ENCODE results near the gene COL17A1. TPM values are rescaled to one million over a fixed set of nuclear protein-coding genes. Genes with fewer than 3 reads are reported as not detected.

COL17A1 gene
- total RNA-seq, 1 donor from 2014 or later = 10.1 TPM

DNA sequence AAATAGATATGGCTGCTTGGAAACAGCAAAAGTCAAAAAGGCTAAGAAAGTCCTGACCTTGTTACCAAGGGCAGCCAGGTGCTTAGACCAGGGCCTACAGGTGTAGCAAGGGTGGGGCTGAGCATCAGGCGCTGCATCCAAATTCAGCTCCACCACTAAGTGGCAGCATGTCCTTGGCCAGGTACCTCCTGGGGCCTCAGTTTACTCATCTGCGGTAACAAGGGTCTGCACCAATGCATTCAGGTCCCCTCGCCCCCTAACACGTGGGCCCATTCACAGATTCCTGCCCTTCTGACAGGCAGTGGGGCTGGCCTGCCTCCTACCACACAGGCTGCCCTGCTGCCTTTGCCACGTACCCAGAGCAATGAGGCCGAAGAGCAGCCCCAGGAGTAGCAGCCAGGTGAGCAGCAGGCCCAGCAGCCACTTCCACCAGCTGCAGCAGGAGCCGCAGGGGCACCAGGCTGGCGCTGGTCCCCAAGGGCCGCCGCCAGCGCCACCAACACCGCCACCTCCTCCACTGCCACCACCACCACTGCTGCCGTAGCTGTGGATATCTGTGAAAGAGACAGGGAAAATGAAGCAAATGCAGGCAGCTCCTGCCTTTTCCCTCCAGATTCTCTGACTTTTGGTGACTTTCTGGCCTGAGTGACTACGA lies 28.9 kb downstream of the COL17A1 start:
- H4K20me1 ChIP-seq (ENCODE audit: insufficient read depth, low read length) = no peaks in the 10 kb centered on the region
- peaks cover 3% of the 10 kb centered on the region for H3K27me3 Mint-ChIP-seq (ENCODE audit: low read depth, unreplicated experiment)
- H3K4me3 Mint-ChIP-seq (ENCODE audit: unreplicated experiment) = no peak overlapping the region
- no peak overlapping the region for H3K27ac Mint-ChIP-seq (ENCODE audit: unreplicated experiment)
- no peaks in the 10 kb centered on the region for H3K36me3 ChIP-seq (ENCODE audit: insufficient read depth, low read length)
- TF ChIP-seq, protein P1, sequence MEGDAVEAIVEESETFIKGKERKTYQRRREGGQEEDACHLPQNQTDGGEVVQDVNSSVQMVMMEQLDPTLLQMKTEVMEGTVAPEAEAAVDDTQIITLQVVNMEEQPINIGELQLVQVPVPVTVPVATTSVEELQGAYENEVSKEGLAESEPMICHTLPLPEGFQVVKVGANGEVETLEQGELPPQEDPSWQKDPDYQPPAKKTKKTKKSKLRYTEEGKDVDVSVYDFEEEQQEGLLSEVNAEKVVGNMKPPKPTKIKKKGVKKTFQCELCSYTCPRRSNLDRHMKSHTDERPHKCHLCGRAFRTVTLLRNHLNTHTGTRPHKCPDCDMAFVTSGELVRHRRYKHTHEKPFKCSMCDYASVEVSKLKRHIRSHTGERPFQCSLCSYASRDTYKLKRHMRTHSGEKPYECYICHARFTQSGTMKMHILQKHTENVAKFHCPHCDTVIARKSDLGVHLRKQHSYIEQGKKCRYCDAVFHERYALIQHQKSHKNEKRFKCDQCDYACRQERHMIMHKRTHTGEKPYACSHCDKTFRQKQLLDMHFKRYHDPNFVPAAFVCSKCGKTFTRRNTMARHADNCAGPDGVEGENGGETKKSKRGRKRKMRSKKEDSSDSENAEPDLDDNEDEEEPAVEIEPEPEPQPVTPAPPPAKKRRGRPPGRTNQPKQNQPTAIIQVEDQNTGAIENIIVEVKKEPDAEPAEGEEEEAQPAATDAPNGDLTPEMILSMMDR (IDR thresholded peaks at IDR 0.05; ENCODE audit: insufficient read depth, low read depth, low read length) = no peak
- TF ChIP-seq EZH2 (IDR thresholded peaks at IDR 0.05; ENCODE audit: insufficient read depth, low read length) = no peak
- no peaks in the 10 kb centered on the region for H3K9me3 ChIP-seq (ENCODE audit: insufficient read depth, low read depth, low read length)
- no peaks in the 10 kb centered on the region for H3K36me3 Mint-ChIP-seq (ENCODE audit: low read depth, unreplicated experiment)
- H3K9me3 Mint-ChIP-seq (ENCODE audit: unreplicated experiment) = no peaks in the 10 kb centered on the region
- H2AFZ ChIP-seq (ENCODE audit: low read depth, low read length) = no peak overlapping the region
- no peaks in the 10 kb centered on the region for H3K27me3 ChIP-seq (ENCODE audit: insufficient read depth, low read length)
- H3K79me2 ChIP-seq (ENCODE audit: insufficient read depth, low read length) = no peaks in the 10 kb centered on the region
- H3K4me1 ChIP-seq (ENCODE audit: insufficient read depth, low read length) = peaks cover 18% of the 10 kb centered on the region
- H3K4me1 Mint-ChIP-seq (ENCODE audit: low read depth, unreplicated experiment) = peaks cover 14% of the 10 kb centered on the region
- no peak overlapping the region for H3K4me3 ChIP-seq (ENCODE audit: insufficient read depth, low read depth, low read length)
- H3K27ac ChIP-seq (ENCODE audit: low read depth, low read length) = no peak overlapping the region
- no peak overlapping the region for H3K9ac ChIP-seq (ENCODE audit: low read length)
- H3K4me2 ChIP-seq (ENCODE audit: low read length) = no peak overlapping the region
- FAIRE-seq (no peak), DNase-seq (ENCODE audit: low read depth) (no peak)

DNA sequence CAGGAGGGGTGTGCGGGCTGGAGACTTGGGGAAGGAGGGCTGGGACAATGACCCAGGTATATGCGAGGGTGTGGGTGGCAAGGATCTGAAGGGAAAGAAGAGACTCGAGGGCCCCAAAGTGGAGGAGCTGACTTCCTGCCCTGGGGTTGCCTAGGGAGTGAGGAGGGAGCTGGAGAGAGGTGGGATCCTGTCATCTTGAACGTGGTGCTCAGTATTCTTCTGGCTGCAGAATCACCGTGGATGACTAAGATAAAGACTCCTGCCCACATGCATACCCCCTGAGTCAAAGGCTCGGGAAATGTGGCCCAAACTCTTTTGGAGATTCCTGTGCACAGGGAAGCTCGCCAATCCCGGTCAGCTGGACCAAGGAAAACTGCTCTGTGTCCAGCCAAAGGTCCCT lies 31.2 kb downstream of the COL17A1 start:
- peak overlapping the region; percentile 45 for H3K4me2 ChIP-seq (ENCODE audit: low read length)
- Mint-ChIP-seq H3K4me3 (ENCODE audit: unreplicated experiment) (no peak overlapping the region), H3K27ac (ENCODE audit: unreplicated experiment) (peak overlapping the region; percentile 91)

More for the DNA sequence above, 31.2 kb downstream of the COL17A1 start:
- Histone ChIP-seq H2AFZ (ENCODE audit: low read depth, low read length) (no peak overlapping the region), H3K27ac (ENCODE audit: low read depth, low read length) (no peak overlapping the region), H3K9ac (ENCODE audit: low read length) (no peak overlapping the region), H3K4me1 (ENCODE audit: insufficient read depth, low read length) (peaks cover 27% of the 10 kb centered on the region), H4K20me1 (ENCODE audit: insufficient read depth, low read length) (no peaks in the 10 kb centered on the region), H3K27me3 (ENCODE audit: insufficient read depth, low read length) (no peaks in the 10 kb centered on the region), H3K36me3 (ENCODE audit: insufficient read depth, low read length) (no peaks in the 10 kb centered on the region), H3K9me3 (ENCODE audit: insufficient read depth, low read depth, low read length) (no peaks in the 10 kb centered on the region), H3K4me3 (ENCODE audit: insufficient read depth, low read depth, low read length) (no peak overlapping the region), H3K79me2 (ENCODE audit: insufficient read depth, low read length) (no peaks in the 10 kb centered on the region)
- Mint-ChIP-seq H3K36me3 (ENCODE audit: low read depth, unreplicated experiment) (no peaks in the 10 kb centered on the region), H3K27me3 (ENCODE audit: low read depth, unreplicated experiment) (peaks cover 2% of the 10 kb centered on the region), H3K4me1 (ENCODE audit: low read depth, unreplicated experiment) (peaks cover 14% of the 10 kb centered on the region), H3K9me3 (ENCODE audit: unreplicated experiment) (no peaks in the 10 kb centered on the region)
- TF ChIP-seq, protein P1 (IDR thresholded peaks at IDR 0.05; ENCODE audit: insufficient read depth, low read depth, low read length) = no peak
- TF ChIP-seq EZH2 (IDR thresholded peaks at IDR 0.05; ENCODE audit: insufficient read depth, low read length) = no peak
- FAIRE-seq = no peak
- DNase-seq (ENCODE audit: low read depth) = peak; percentile 73
